Non-pigmented ciliary epithelial cell (primary cell): ENCODE results near the gene RALGPS2.
A peak's percentile ranks its signal among the peaks of the same experiment; 100 is the strongest.
"Not testable (repeated sequence)": the region's sequence is repeated elsewhere in the genome, so short reads cannot be mapped to it uniquely, and the experiment has no call there.

Source experiments
- DNase-seq: peaks from one replicate; pipeline ENCODE4 v3.0.0-alpha.2; 2010; ENCODE audit warnings: low read depth

The RALGPS2 gene

DNA sequence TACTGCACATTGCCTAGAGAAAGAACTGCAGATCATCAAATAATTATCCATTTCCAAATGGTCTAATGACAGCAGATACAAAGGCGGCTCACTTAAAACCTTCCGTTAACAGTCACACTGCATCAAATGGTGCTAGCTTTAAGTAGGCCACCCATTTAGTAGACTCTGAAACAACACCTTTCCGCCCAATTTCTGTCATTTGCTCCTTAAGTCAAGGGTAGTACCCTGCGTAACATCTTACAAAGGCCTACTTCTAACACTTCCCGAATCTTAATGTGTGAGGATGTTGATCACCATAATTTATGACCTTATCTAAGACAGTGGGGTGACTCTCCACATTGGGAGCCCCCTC, 692 bp upstream of the RALGPS2 start:
- no peak for DNase-seq

DNA sequence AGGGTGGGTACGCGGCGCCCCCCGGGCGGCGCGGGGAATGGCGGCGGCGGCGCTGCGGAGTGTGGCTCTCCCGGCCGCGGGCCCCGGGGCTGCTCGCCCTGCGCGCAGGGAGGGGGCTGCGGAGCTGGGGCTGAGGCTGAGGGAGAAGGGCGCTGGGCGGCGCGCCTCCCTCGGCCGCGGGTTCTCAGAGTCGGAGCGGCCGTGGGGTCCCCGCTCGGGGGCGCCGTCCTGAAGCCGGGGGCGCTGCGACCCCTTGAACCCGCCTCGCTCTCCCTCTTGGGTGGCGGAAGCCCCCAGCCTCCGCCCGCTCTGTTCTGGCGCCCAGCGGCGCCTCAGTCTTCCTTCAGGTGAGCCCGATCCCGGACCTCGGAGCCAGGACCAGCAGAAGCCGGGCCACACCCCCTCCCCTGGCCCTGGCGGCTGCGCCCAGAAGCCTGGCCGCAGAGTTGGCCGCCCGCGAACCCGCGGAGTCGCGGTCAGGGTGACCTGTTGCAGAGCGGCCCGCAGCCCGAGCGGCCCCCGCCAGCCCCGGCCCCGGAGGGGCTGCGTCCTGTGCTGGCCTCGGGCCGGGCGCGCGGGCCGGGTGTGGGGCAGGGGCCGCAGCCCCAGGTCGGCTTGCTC, 532 bp downstream of the RALGPS2 start:
- no peak for DNase-seq

DNA sequence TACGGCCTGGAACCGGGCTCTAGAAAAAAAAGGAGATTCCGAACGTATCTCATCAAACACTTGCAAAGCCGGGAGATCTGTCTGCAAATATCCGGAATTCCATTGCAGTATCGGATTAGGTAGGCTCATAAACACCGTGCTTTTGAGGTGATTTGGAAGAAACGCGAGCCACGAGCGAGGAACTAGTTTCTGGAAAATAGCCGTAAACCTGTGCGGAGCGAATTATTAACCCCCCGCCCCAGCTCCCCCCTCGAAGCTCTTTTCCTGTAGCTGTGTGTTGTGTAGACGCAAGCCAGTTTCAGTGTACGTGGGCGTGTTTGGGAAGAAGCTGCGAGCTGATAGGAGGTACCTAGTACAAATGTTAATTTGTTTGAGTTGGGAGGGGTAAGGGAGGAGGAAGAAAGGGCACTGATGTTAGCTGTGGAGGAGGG, 1.1 kb downstream of the RALGPS2 start:
- DNase-seq: peak; percentile 72

DNA sequence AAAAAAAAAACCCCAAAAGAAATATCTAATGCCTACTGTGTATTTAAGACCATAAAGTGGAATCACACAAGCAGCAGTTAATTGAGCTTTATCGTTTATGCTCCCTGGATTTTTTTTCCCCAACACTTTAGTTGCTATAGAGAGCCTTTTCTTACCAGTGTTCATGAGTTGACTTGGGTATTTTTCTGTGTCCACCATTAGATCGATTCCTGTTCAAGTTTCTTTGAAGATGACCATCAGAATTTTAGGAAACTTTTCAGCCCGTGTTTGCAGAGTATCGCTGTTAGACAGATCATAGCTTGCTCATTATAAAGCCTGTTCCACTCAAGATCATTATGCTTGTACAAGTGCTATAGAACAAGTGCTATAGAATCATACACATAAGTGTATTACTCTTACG, 1.5 kb downstream of the RALGPS2 start:
- DNase-seq: no peak

DNA sequence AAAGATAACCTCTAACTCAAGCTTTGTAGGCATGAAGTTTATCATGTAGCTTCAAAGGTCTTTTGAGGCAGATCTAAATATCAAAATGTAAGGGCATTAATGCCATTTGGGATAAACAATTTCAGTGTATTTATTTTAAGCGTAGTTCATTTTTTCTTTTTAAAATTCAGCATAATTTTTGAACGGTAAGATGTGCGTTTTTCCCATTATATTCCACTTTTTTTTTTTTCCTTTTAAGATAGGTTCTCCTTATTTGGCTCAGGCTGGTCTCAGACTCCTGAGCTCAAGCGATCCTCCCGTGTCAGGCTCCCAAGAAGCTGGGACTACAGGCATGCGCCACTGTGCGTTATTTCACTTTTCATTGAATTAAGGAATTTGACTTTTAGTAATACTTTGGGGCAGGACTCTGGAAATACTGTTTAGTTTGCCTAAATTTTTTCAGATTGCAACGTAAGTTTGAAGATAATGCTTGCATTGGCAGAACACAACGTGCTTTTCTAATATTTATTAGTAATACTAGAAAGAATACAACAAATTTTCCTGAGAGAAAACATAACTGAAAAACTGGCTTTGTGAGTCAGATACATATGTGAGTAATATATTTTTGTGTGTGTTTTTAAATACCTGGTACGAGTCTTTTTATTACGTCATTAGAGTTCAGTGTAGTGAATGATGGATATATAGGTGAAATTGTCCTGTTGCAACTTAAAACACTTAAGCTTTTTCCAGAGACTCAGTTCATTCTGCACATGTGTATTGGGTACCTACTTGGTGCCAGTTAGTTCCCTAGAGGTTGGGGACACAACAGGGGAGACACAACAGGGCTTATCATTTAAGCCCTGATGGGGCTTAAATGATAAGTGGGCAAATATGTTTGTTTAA, 2.2 kb downstream of the RALGPS2 start:
- no peak for DNase-seq

DNA sequence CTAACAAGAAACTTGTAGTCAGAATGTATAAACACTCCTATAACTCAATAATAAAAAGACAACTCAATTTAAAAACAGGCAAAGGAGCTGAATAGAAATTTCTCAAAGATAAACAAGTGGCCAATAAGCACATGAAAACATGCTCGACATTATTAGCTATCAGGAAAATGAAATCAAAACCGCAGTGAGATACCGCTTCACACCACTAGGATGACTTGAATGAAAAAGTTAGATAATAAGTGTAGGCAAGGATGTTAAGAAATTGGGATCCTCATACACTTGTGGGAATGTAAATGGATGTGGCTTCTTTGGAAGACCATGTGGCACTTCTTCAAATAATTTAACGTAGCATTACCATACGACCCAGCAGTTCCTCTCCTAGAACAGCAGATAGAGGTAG, 8.9 kb downstream of the RALGPS2 start:
- DNase-seq: no peak

DNA sequence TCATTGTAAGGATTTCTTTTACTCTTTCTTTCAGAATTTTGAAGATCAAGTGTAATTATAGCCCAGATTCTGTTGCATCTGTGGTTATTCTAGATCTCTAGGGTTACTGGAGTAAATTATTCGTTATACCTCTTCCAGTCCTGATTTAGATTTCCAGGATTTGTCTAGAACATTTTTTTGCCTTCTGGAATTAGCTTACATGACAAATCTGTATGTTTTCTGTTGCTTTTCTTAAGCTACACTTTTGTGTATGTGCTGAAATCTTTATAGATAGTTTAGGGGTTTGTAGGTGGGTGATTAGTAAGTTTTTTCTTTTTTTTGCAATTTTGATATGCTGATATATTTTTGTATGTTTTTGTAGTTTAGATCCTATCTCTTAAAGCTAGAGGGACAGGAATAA, 13.7 kb downstream of the RALGPS2 start:
- DNase-seq: no peak

DNA sequence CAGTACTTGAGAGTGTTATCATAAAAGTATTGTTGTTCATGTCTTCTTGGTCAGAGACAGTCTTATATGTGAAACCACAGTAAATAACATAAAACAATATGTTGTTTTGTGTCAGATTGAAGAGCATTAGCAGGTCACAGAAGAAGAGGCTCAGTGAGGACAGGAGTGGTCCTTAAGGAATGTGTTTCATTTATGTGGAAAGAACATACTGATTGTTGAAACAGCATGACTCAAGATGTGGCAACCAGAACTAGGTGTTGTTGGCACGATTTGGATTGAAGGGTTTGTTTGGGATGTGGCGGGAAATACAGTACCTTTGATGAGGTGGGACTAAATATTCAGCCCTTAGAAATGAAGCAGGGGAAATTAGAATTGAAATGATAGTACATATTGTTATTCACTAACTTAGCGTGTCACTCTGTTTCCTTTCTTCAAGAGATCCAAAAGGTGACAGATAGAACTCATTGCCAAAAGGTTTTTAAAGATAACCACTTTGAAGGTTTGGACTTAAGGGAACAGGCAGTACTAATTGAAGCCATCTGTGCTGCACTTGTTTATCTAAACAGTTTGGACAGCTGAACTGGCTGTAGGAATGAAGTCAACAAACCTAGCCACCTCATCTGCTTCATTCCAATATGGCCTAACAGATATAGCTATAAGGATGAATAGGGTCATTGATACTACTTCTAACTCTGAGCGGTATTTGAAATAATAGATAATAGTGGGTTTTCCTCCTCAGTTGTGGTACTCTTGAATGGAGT, 14.4 kb downstream of the RALGPS2 start:
- DNase-seq: no peak

DNA sequence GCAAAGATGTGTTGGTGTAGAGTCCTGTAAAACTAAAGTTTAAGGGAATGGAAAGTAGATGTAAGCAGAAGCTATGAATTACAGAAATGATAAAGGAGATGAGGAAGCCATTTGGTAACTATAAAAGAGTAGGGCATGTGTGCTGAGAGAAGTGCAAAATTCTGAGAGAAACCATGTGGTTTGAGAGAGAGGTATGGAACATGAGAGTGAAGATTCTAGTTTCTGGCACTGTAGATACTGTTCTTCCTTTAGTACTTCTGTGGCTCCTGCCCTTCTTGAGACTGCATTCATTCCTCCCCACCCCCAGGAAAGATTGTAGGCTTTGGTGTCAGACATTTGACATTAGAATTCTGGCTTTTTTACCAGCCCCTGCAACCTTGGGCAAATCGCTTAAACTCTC, 15.4 kb downstream of the RALGPS2 start:
- DNase-seq: no peak

DNA sequence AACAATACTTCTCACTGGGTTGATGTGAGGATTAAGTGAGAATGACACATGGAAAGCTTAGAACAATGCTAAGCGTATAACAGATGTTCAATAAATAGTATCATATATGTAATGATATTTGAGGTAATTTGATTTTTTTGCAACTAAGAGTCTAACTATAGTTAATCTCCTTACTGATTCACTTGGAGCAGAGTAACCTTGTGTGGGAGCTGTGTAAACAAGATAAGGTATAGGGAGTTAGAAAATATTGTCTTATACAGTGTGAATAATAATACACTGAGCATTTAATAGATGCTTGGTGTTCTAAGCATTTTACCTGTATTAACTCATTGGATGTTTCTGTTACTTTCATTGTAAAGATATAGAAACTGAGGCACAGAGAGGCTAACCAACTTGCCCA, 15.9 kb downstream of the RALGPS2 start:
- DNase-seq: no peak

DNA sequence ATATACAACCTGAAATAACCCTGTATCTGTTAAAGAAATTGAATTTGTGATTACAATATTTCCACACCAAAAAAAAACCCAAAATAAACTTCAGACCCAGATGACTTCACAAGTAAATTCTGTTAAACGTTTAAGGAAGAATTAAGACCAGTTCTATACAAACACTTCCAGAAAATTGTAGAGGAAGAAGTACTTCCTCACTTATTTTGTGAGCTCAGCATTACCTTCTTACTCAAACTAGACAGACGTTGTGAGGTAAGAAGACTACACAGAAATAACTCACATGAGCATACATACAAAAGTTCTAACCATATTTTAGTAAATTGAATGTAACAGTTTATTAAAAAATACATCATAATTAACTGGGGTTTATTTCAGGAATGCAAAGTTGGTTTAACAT, 18.8 kb downstream of the RALGPS2 start:
- no peak for DNase-seq

DNA sequence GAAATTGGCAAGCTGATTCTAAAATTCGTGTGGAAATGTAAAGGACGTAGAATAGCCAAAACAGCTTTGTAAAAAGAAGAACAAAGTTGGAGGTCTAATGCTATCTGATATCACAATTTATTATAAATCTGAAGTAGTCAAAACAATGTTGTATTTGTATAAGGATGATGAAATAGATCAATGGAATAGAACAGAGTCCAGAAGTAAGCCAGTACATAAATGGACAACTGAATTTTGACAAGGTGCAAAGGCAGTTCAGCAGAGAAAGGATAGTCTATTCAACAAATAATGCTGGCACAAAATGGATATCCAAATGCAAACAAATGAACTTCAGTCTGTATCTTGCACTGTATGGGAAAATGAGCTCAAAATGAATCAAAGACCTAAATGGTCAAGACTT, 20.2 kb downstream of the RALGPS2 start:
- DNase-seq: no peak

DNA sequence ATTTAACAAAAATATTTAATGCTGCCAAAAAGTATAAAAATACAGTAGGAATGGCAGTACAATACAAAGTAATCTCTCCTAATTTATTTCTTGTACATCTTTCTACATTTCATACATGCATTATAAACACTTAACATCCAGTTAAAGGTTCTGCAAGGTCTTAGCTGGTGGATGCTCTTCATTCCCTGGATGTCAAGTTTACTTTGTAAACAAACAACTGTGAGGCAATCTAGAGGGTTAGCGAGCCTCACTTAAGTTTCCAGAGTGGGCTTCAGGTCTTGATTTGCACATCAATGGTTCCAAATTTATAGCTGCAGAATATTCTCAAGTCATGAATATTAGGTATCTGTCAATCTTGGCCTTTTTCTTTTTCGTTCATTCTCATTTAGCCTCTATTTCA, 21.3 kb downstream of the RALGPS2 start:
- DNase-seq: no peak

DNA sequence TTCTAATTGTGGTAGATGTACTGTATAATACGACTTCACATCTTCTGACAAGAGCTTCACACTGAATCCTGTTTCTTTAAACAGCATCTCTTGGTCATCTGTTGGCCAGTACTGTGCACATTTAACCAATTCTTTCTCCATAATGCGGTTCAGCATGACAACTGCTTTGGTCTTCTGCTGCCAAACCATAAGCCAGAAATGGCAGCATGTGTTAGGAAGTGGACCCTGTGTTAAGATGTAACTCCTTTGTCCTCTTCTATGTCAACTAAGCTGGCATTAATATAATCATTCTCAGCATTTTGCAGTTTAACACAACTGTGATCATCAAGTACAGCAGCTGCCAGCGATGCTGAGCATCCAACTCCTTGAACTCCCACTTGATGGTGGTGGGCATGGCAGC, 22.3 kb downstream of the RALGPS2 start:
- DNase-seq: not testable (repeated sequence)

DNA sequence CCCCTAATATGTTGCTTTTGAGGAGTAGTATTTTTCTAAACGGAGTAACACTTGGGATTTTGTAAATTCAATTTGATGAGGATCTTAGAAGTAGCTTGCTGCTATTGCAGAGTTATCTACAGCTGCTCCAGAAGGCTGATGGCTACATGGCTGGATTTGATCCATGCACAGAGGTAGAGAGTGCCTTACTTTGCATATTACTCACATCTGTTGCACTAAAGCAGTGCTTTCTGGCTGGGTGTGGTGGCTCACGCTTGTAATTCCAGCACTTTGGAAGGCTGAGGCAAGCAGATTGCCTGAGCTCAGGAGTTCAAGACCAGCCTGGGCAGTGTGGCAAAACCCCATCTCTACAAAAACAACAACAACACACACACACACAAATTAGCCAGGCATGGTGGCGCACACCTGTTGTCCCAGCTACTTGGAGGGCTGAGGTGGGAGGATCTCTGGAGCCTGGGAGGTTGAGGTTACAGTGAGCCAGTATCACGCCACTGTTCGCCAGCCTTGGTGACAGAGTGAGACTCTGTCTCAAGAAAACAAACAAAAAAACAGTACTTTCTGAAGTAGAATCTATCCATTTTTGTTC, 24.6 kb downstream of the RALGPS2 start:
- no peak for DNase-seq

DNA sequence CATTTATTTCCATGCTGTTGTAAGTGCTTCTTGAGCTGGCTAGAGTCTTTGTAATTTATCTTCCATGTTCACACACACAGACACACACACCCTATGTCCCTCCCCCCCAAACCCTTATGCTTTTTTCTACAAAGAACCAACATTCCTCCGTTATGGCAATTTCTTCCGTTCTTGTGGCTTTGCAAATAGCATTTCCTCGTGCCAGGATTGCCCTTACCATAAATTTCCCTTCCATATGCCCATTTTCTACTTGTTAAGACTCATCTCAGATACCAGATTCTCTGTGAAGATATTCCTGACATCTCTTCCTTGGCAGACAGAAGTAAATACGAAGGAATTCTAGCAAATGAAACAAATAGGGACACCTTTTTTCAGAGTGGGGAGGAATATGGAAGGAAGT, 26.0 kb downstream of the RALGPS2 start:
- DNase-seq: no peak

DNA sequence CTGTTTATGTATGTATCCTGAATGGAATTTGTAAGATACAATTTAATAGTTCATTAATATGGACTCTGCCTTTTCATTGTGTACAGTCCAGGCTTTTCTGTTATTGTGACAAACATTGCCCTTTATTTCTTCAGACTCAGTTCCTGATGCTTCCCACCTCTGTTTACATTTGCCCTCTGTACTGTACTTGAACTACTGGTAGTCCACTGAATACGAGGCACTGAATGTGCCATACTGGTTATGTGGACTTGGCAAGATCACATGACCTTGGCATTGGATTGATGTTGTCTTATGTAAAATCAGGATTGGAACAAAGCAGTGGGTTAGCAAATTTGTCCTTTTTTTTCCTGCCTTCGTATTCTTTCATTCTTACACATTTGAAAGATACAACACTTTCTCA, 27.8 kb downstream of the RALGPS2 start:
- DNase-seq: no peak

DNA sequence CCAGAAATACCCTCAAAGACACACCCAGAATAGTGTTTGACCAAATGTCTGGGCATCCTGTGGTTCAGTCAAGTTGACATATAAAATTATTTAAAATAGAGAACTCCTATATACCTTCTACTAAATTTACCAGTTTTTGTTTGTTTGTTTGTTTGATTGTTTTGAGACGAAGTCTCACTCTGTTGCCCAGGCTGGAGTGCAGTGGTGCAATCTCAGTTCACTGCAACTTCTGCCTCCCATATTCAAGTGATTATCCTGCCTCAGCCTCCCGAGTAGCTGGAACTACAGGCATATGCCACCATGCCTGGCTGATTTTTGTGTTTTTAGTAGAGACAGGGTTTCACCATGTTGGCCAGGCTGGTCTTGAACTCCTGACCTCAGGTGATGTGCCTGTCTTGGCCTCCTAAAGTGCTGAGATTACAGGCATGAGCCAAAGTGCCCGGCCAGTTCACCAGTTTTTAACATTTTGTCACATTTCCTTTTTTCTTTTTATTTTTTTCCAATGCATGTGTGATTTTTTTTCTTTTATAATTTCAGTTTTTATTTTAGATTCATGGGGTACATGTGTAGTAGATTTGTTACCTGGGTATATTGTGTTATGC, 29.7 kb downstream of the RALGPS2 start:
- not testable (repeated sequence) for DNase-seq

DNA sequence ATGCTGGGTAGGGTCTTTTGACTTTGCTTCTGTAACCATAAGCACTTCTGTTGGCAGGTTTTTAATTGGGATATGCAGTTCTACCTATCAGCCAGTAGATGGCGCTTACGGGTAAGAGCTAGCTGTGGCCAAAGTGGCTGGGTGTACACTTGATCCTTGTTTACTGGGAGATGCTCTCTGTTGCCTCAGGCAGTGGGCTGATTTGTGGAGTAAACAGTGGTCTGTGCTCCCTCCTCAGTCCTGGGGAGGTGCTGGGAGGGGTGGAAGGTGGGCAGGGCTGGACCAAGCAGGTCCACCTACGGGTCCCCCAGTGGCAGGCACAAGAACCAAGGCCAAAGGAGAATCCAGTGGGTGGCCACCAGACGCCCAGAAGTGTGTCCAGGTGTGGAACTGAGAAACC, 43.4 kb downstream of the RALGPS2 start:
- peak; percentile 6 for DNase-seq

DNA sequence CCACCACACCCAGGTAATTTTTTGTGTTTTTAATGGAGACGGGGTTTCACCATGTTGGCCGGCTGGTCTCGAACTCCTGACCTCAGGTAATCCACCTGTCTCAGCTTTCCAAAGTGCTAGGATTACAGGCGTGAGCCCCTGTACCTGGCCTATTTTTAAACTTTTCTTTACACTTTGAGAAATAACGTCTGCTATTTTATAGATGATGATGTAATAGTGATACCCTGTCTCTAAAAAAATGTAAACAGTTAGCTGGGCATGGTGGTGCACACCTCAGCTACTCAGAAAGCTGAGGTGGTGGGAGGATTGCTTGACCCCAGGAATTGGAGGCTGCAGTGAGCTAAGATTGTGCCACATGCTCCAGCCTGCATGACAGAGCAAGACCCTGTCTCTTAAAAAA, 47.9 kb downstream of the RALGPS2 start:
- DNase-seq: no peak

DNA sequence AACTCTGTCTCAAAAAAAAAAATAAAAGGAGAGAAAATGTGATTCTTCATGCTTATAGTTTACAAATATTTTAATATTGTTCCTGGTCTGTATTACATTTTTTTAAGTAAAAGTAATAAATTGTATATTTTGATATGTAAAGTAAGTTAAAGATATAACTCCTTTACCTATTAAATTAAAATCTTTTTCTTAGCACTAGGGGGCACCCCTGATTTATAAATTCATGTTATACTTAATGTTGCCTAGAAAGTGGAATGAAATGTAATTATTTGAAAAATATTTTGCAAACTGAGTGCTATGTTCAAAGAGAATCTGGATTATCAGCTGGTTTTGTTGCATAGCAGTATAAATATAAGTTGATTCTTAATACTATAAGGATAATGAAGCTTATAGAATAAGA, 49.2 kb downstream of the RALGPS2 start:
- DNase-seq: peak; percentile 3

DNA sequence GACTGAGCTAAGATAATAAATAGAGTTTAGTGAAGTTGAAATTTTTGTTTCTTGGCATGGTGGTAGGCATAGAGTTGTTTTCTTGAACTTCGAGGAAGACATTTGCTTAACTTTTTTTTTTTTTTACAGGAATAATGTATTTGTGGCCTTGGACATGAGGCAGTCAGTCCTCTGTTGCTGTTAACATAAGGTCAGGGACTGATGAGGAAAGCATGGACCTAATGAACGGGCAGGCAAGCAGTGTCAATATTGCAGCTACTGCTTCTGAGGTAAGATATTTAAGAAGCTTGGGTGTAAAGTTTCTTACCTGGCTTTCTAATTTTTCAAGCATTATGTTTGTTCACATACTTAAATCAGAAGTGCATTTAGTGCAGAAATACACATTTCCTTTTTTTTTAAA, 51.5 kb downstream of the RALGPS2 start:
- DNase-seq: no peak
